Fibroblast of the aortic adventitia (primary cell): Measurements from ENCODE around the gene SCN3B. TPM values are rescaled to one million over a fixed set of nuclear protein-coding genes. Genes with fewer than 3 reads are reported as not detected.

ENCODE experiments used
- DNase-seq: peaks from one replicate; pipeline ENCODE4 v3.0.0-alpha.2; 2010; ENCODE audit warnings: low read depth
- H3K4me3 ChIP-seq: 2 replicates; pipeline ENCODE4 v1.5.1; 2011; ENCODE audit warnings: low read depth, mild to moderate bottlenecking, control low read depth, low read length, moderate library complexity
- CTCF ChIP-seq: IDR thresholded peaks from 2 replicates; pipeline ENCODE4 v1.5.1; 2011; ENCODE audit warnings: mild to moderate bottlenecking, low read length, control low read depth, inconsistent platforms; ENCODE audit not compliant: insufficient read depth
- total RNA-seq: library from RNA; depleted of rRNA; stranded (reverse); fragments of >200 nt; gene quantifications from 2 replicates; pipeline ENCODE4 v1.2.3, GENCODE V29; 2012; ENCODE audit warnings: low replicate concordance

The SCN3B gene
- total RNA-seq, 1 donor = not detected

- TF ChIP-seq CTCF = no peak
- DNase-seq = peak; percentile 93
- H3K4me3 ChIP-seq = no peak overlapping the region
Observed at GRCh38 chr11:123628936-123629683, 25.3 kb downstream of the SCN3B start.

- peak; percentile 78 for DNase-seq
- no peak for TF ChIP-seq CTCF
- no peak overlapping the region for H3K4me3 ChIP-seq
Observed at GRCh38 chr11:123624974-123625373, 29.4 kb downstream of the SCN3B start.

- no peak overlapping the region for H3K4me3 ChIP-seq
- no peak for TF ChIP-seq CTCF
- DNase-seq = no peak
Observed at GRCh38 chr11:123622576-123622975, 31.8 kb downstream of the SCN3B start.

- H3K4me3 ChIP-seq = no peak overlapping the region
- peak; percentile 91 for DNase-seq
- TF ChIP-seq CTCF = no peak
Observed at GRCh38 chr11:123616505-123617198, 37.8 kb downstream of the SCN3B start.

- DNase-seq = no peak
- H3K4me3 ChIP-seq = no peak overlapping the region
- no peak for TF ChIP-seq CTCF
Observed at GRCh38 chr11:123611698-123612097, 42.7 kb downstream of the SCN3B start.

GRCh38 chr11:123608945-123609344 is 45.5 kb downstream of the SCN3B start:
- no peak for DNase-seq
- no peak overlapping the region for H3K4me3 ChIP-seq
- no peak for TF ChIP-seq CTCF

- DNase-seq = no peak
- no peak overlapping the region for H3K4me3 ChIP-seq
- TF ChIP-seq CTCF = no peak
Observed at GRCh38 chr11:123608371-123608770, 46.1 kb downstream of the SCN3B start.
